WTC11 (cell line): ENCODE data around the gene RBM26. TPM values are rescaled to one million over a fixed set of nuclear protein-coding genes. Genes with fewer than 3 reads are reported as not detected.

ENCODE experiments used
- ATAC-seq: fragments of 200-7000 bp; cut with Tn5 transposase; 2 replicates; pipeline ENCODE4 v1.10.0; 2021; ENCODE audit warnings: mild to moderate bottlenecking, moderate library complexity
- CTCF ChIA-PET: fragments of 300-600 bp; sonication (Branson Sonifier 250); formaldehyde crosslinking; loops from one replicate; lab custom pipeline; 2021; ENCODE audit warnings: antibody characterized with exemption; lab: Charles Lee
- POLR2A ChIA-PET: fragments of 350-600 bp; sonication (Branson Sonifier 250); formaldehyde crosslinking; loops from one replicate; lab custom pipeline; 2021; ENCODE audit warnings: antibody characterized with exemption; lab: Charles Lee
- DNase-seq: peaks from one replicate; pipeline ENCODE4 v3.0.0; 2021; ENCODE audit warnings: low spot score
- H3K27ac Mint-ChIP-seq: 2 replicates; pipeline ENCODE4 v1.8.0; 2021; ENCODE audit warnings: mixed read lengths
- H3K27me3 Mint-ChIP-seq: 2 replicates; pipeline ENCODE4 v1.8.0; 2021; ENCODE audit warnings: low read depth, mild to moderate bottlenecking, moderate library complexity, mixed read lengths
- H3K36me3 Mint-ChIP-seq: 2 replicates; pipeline ENCODE4 v1.8.0; 2021; ENCODE audit warnings: mixed read lengths
- H3K4me1 Mint-ChIP-seq: 2 replicates; pipeline ENCODE4 v1.8.0; 2022; ENCODE audit warnings: mixed read lengths
- H3K4me3 Mint-ChIP-seq: 2 replicates; pipeline ENCODE4 v1.8.0; 2021; ENCODE audit warnings: mild to moderate bottlenecking, moderate library complexity, mixed read lengths
- H3K9me3 Mint-ChIP-seq: 2 replicates; pipeline ENCODE4 v1.8.0; 2021; ENCODE audit warnings: mixed read lengths
- AFF4 ChIP-seq: sonication (generic); formaldehyde crosslinking; IDR thresholded peaks from 2 replicates; pipeline ENCODE4 v1.8.1; 2023; ENCODE audit warnings: mild to moderate bottlenecking, missing genetic modification reagents, borderline replicate concordance
- ATF2 ChIP-seq: sonication (generic); formaldehyde crosslinking; IDR thresholded peaks from 2 replicates; pipeline ENCODE4 v1.8.1; 2022; ENCODE audit warnings: low read depth, missing genetic modification reagents, borderline replicate concordance
- CREM ChIP-seq: sonication (generic); formaldehyde crosslinking; IDR thresholded peaks from 2 replicates; pipeline ENCODE4 v1.8.1; 2022; ENCODE audit warnings: mild to moderate bottlenecking, missing genetic modification reagents, moderate library complexity
- ELF4 ChIP-seq: sonication (generic); formaldehyde crosslinking; IDR thresholded peaks from 2 replicates; pipeline ENCODE4 v1.8.1; 2022; ENCODE audit warnings: low read depth, mild to moderate bottlenecking, moderate library complexity, missing genetic modification reagents
- HMGA2 ChIP-seq: fragments of 250-450 bp; sonication (Bioruptor Pico); IDR thresholded peaks from 2 replicates; pipeline ENCODE4 v1.4.0; 2021; ENCODE audit warnings: mild to moderate bottlenecking, moderate library complexity
- IRF1 ChIP-seq: sonication (generic); formaldehyde crosslinking; IDR thresholded peaks from 2 replicates; pipeline ENCODE4 v1.8.0; 2023; ENCODE audit warnings: missing genetic modification reagents
- MAX ChIP-seq: sonication (generic); formaldehyde crosslinking; IDR thresholded peaks from 2 replicates; pipeline ENCODE4 v1.8.0; 2022; ENCODE audit warnings: mild to moderate bottlenecking, missing genetic modification reagents
- NFATC4 ChIP-seq: fragments of 250-450 bp; sonication (Bioruptor Pico); IDR thresholded peaks from 2 replicates; pipeline ENCODE4 v1.9.0; 2021; ENCODE audit warnings: mild to moderate bottlenecking
- TEAD4 ChIP-seq: sonication (generic); formaldehyde crosslinking; IDR thresholded peaks from 2 replicates; pipeline ENCODE4 v1.8.0; 2022; ENCODE audit warnings: mild to moderate bottlenecking, missing genetic modification reagents
- ZBTB21 ChIP-seq: sonication (generic); formaldehyde crosslinking; IDR thresholded peaks from 2 replicates; pipeline ENCODE4 v1.8.1; 2023; ENCODE audit warnings: mild to moderate bottlenecking, missing genetic modification reagents, borderline replicate concordance
- ZNF263 ChIP-seq: sonication (generic); formaldehyde crosslinking; IDR thresholded peaks from 2 replicates; pipeline ENCODE4 v1.8.1; 2022; ENCODE audit warnings: low read depth, mild to moderate bottlenecking, moderate library complexity, missing genetic modification reagents
- ZNF671 ChIP-seq: fragments of 250-450 bp; sonication (Bioruptor Pico); IDR thresholded peaks from 2 replicates; pipeline ENCODE4 v1.8.0; 2021; ENCODE audit warnings: mild to moderate bottlenecking
- total RNA-seq: library from RNA; stranded (reverse); gene quantifications from 3 replicates; pipeline ENCODE4 v1.2.3, GENCODE V29; 2021
- TF ChIP-seq, protein P1 (sequence below): fragments of 250-450 bp; sonication (Bioruptor Pico); IDR thresholded peaks from 2 replicates; pipeline ENCODE4 v1.8.0; 2021; ENCODE audit warnings: mild to moderate bottlenecking
- TF ChIP-seq, protein P2 (sequence below): fragments of 250-450 bp; sonication (Bioruptor Pico); IDR thresholded peaks from 2 replicates; pipeline ENCODE4 v1.9.0; 2021; ENCODE audit warnings: mild to moderate bottlenecking
- TF ChIP-seq, protein P3 (sequence below): sonication (generic); formaldehyde crosslinking; IDR thresholded peaks from 2 replicates; pipeline ENCODE4 v1.8.0; 2023; ENCODE audit warnings: mild to moderate bottlenecking, missing genetic modification reagents
- TF ChIP-seq, protein P4 (sequence below): sonication (generic); formaldehyde crosslinking; IDR thresholded peaks from 2 replicates; pipeline ENCODE4 v1.8.1; 2023; ENCODE audit warnings: mild to moderate bottlenecking, missing genetic modification reagents, moderate library complexity
- TF ChIP-seq, protein P5 (sequence below): sonication (generic); formaldehyde crosslinking; IDR thresholded peaks from 2 replicates; pipeline ENCODE4 v1.8.1; 2022; ENCODE audit warnings: mild to moderate bottlenecking, moderate library complexity, missing genetic modification reagents
- TF ChIP-seq, protein P6 (sequence below): sonication (generic); formaldehyde crosslinking; IDR thresholded peaks from 2 replicates; pipeline ENCODE4 v1.8.1; 2022; ENCODE audit warnings: missing genetic modification reagents, borderline replicate concordance

RBM26 gene
- total RNA-seq, 1 experiment from 2014 or later = 64.1 TPM

GRCh38 chr13:79455331-79455730, 49.3 kb upstream of the RBM26 start (continued):
- TF ChIP-seq ZNF263 (CRISPR knock-in tag) (no peak), ATF2 (CRISPR knock-in tag) (no peak)

GRCh38 chr13:79452239-79452913, 46.3 kb upstream of the RBM26 start:
- CTCF ChIA-PET = interaction anchor here (1.3 kb wide), 1 partner anchor 28 kb away, joined by 7 read pairs; no protein-coding TSS in a partner anchor
- DNase-seq = no peak
- H3K27ac Mint-ChIP-seq = no peak overlapping the region
- H3K4me3 Mint-ChIP-seq = no peak overlapping the region
- no peaks in the 10 kb centered on the region for H3K27me3 Mint-ChIP-seq
- no peak for ATAC-seq
- no peaks in the 10 kb centered on the region for H3K36me3 Mint-ChIP-seq
- peaks cover 18% of the 10 kb centered on the region for H3K4me1 Mint-ChIP-seq
- POLR2A ChIA-PET = no interaction called here
- no peaks in the 10 kb centered on the region for H3K9me3 Mint-ChIP-seq
- TF ChIP-seq TEAD4 (CRISPR knock-in tag) = no peak
- TF ChIP-seq, protein P1, sequence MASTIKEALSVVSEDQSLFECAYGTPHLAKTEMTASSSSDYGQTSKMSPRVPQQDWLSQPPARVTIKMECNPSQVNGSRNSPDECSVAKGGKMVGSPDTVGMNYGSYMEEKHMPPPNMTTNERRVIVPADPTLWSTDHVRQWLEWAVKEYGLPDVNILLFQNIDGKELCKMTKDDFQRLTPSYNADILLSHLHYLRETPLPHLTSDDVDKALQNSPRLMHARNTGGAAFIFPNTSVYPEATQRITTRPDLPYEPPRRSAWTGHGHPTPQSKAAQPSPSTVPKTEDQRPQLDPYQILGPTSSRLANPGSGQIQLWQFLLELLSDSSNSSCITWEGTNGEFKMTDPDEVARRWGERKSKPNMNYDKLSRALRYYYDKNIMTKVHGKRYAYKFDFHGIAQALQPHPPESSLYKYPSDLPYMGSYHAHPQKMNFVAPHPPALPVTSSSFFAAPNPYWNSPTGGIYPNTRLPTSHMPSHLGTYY (CRISPR knock-in tag) = no peak
- TF ChIP-seq IRF1 = no peak
- TF ChIP-seq ELF4 (CRISPR knock-in tag) = no peak
- no peak for TF ChIP-seq HMGA2
- no peak for TF ChIP-seq ZNF671 (CRISPR knock-in tag)
- TF ChIP-seq, protein P2, sequence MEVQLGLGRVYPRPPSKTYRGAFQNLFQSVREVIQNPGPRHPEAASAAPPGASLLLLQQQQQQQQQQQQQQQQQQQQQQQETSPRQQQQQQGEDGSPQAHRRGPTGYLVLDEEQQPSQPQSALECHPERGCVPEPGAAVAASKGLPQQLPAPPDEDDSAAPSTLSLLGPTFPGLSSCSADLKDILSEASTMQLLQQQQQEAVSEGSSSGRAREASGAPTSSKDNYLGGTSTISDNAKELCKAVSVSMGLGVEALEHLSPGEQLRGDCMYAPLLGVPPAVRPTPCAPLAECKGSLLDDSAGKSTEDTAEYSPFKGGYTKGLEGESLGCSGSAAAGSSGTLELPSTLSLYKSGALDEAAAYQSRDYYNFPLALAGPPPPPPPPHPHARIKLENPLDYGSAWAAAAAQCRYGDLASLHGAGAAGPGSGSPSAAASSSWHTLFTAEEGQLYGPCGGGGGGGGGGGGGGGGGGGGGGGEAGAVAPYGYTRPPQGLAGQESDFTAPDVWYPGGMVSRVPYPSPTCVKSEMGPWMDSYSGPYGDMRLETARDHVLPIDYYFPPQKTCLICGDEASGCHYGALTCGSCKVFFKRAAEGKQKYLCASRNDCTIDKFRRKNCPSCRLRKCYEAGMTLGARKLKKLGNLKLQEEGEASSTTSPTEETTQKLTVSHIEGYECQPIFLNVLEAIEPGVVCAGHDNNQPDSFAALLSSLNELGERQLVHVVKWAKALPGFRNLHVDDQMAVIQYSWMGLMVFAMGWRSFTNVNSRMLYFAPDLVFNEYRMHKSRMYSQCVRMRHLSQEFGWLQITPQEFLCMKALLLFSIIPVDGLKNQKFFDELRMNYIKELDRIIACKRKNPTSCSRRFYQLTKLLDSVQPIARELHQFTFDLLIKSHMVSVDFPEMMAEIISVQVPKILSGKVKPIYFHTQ (CRISPR knock-in tag) = no peak
- TF ChIP-seq, protein P3, sequence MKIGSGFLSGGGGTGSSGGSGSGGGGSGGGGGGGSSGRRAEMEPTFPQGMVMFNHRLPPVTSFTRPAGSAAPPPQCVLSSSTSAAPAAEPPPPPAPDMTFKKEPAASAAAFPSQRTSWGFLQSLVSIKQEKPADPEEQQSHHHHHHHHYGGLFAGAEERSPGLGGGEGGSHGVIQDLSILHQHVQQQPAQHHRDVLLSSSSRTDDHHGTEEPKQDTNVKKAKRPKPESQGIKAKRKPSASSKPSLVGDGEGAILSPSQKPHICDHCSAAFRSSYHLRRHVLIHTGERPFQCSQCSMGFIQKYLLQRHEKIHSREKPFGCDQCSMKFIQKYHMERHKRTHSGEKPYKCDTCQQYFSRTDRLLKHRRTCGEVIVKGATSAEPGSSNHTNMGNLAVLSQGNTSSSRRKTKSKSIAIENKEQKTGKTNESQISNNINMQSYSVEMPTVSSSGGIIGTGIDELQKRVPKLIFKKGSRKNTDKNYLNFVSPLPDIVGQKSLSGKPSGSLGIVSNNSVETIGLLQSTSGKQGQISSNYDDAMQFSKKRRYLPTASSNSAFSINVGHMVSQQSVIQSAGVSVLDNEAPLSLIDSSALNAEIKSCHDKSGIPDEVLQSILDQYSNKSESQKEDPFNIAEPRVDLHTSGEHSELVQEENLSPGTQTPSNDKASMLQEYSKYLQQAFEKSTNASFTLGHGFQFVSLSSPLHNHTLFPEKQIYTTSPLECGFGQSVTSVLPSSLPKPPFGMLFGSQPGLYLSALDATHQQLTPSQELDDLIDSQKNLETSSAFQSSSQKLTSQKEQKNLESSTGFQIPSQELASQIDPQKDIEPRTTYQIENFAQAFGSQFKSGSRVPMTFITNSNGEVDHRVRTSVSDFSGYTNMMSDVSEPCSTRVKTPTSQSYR (CRISPR knock-in tag) = no peak
- TF ChIP-seq MAX (CRISPR knock-in tag) = no peak
- TF ChIP-seq, protein P4, sequence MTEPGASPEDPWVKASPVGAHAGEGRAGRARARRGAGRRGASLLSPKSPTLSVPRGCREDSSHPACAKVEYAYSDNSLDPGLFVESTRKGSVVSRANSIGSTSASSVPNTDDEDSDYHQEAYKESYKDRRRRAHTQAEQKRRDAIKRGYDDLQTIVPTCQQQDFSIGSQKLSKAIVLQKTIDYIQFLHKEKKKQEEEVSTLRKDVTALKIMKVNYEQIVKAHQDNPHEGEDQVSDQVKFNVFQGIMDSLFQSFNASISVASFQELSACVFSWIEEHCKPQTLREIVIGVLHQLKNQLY (CRISPR knock-in tag) = no peak
- no peak for TF ChIP-seq CREM (CRISPR knock-in tag)
- TF ChIP-seq, protein P5, sequence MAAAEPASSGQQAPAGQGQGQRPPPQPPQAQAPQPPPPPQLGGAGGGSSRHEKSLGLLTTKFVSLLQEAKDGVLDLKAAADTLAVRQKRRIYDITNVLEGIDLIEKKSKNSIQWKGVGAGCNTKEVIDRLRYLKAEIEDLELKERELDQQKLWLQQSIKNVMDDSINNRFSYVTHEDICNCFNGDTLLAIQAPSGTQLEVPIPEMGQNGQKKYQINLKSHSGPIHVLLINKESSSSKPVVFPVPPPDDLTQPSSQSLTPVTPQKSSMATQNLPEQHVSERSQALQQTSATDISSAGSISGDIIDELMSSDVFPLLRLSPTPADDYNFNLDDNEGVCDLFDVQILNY (CRISPR knock-in tag) = no peak
- TF ChIP-seq NFATC4 (CRISPR knock-in tag) = no peak
- TF ChIP-seq ZBTB21 (CRISPR knock-in tag) = no peak
- no peak for TF ChIP-seq AFF4 (CRISPR knock-in tag)
- TF ChIP-seq, protein P6, sequence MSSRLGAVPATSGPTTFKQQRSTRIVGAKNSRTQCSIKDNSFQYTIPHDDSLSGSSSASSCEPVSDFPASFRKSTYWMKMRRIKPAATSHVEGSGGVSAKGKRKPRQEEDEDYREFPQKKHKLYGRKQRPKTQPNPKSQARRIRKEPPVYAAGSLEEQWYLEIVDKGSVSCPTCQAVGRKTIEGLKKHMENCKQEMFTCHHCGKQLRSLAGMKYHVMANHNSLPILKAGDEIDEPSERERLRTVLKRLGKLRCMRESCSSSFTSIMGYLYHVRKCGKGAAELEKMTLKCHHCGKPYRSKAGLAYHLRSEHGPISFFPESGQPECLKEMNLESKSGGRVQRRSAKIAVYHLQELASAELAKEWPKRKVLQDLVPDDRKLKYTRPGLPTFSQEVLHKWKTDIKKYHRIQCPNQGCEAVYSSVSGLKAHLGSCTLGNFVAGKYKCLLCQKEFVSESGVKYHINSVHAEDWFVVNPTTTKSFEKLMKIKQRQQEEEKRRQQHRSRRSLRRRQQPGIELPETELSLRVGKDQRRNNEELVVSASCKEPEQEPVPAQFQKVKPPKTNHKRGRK = no peak
